RWPE2 (cell line): ENCODE results near the gene DTX3L.

Experiments
- ATAC-seq: fragments of 200-7000 bp; cut with Tn5 transposase; 3 replicates; pipeline ENCODE4 v1.9.1; 2021; ENCODE audit warnings: low read depth
- DNase-seq: peaks from one replicate; pipeline ENCODE4 v3.0.0-alpha.2; 2020; ENCODE audit warnings: low spot score
- H3K27ac ChIP-seq: fragments of 450-650 bp; 2 replicates; pipeline ENCODE4 v1.5.1; 2017; ENCODE audit warnings: mild to moderate bottlenecking; ENCODE audit not compliant: poor library complexity, severe bottlenecking
- H3K27me3 ChIP-seq: fragments of 250-450 bp; sonication (Bioruptor Pico); 2 replicates; pipeline ENCODE4 v1.5.1; 2021; ENCODE audit warnings: mild to moderate bottlenecking, moderate library complexity; ENCODE audit not compliant: insufficient read depth, poor library complexity, severe bottlenecking
- H3K36me3 ChIP-seq: fragments of 250-450 bp; sonication (Bioruptor Pico); 2 replicates; pipeline ENCODE4 v1.5.1; 2020; ENCODE audit warnings: low read depth, mild to moderate bottlenecking, moderate library complexity
- H3K4me1 ChIP-seq: fragments of 250-450 bp; sonication (Bioruptor Pico); 2 replicates; pipeline ENCODE4 v1.5.1; 2021; ENCODE audit warnings: mild to moderate bottlenecking, moderate library complexity; ENCODE audit not compliant: insufficient read depth, poor library complexity, severe bottlenecking
- H3K4me3 ChIP-seq: fragments of 250-450 bp; sonication (Bioruptor Pico); 2 replicates; pipeline ENCODE4 v1.5.1; 2021; ENCODE audit warnings: mild to moderate bottlenecking, moderate library complexity; ENCODE audit not compliant: severe bottlenecking
- H3K9me3 ChIP-seq: fragments of 250-450 bp; sonication (Bioruptor Pico); 2 replicates; pipeline ENCODE4 v1.5.1; 2021; ENCODE audit warnings: mild to moderate bottlenecking, moderate library complexity; ENCODE audit not compliant: severe bottlenecking
- CTCF ChIP-seq: fragments of 450-650 bp; IDR thresholded peaks from one replicate; pipeline ENCODE4 v1.5.1; 2017; ENCODE audit warnings: mild to moderate bottlenecking, moderate library complexity; ENCODE audit not compliant: poor library complexity, severe bottlenecking

The DTX3L gene

GRCh38 chr3:122548076-122548475 lies 16.1 kb upstream of the DTX3L start:
- no peak for TF ChIP-seq CTCF
- ATAC-seq (no peak), DNase-seq (no peak)
- no peaks in the 10 kb centered on the region for H3K27me3 ChIP-seq
- H3K27ac ChIP-seq, result no peak overlapping the region
- no peak overlapping the region for H3K4me3 ChIP-seq
- peaks cover 20% of the 10 kb centered on the region for H3K36me3 ChIP-seq
- no peaks in the 10 kb centered on the region for H3K9me3 ChIP-seq
- no peaks in the 10 kb centered on the region for H3K4me1 ChIP-seq

DNA sequence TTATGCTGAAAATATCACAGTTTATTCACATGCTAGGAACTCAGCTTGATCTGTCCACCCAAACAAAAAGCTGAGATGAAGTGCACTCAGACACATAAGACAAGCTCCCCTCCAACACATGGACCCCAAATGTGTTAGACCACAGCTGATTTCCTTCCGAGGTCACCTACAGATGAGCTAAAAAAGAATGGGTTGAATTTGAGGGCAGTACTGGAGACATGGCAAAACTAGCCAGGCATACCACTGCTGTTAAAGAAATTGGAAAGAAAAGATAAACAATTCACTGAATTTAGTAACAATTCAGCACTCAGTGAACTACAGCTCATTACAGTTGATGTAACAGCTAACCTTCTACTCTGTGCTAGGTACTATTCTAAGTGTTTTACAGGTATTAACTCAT lies 15.5 kb upstream of the DTX3L start:
- ATAC-seq (no peak), DNase-seq (no peak)
- H3K4me3 ChIP-seq, result no peak overlapping the region
- no peak overlapping the region for H3K27ac ChIP-seq
- no peaks in the 10 kb centered on the region for H3K9me3 ChIP-seq
- H3K27me3 ChIP-seq, result no peaks in the 10 kb centered on the region
- H3K36me3 ChIP-seq, result peaks cover 24% of the 10 kb centered on the region
- no peaks in the 10 kb centered on the region for H3K4me1 ChIP-seq
- no peak for TF ChIP-seq CTCF

GRCh38 chr3:122553171-122553570 lies 11.0 kb upstream of the DTX3L start:
- H3K36me3 ChIP-seq, result peaks cover 45% of the 10 kb centered on the region
- no peaks in the 10 kb centered on the region for H3K4me1 ChIP-seq
- no peaks in the 10 kb centered on the region for H3K9me3 ChIP-seq
- no peaks in the 10 kb centered on the region for H3K27me3 ChIP-seq
- TF ChIP-seq CTCF, result no peak
- ATAC-seq (no peak), DNase-seq (no peak)
- no peak overlapping the region for H3K4me3 ChIP-seq
- H3K27ac ChIP-seq, result no peak overlapping the region

GRCh38 chr3:122555275-122556071 lies 8.7 kb upstream of the DTX3L start:
- DNase-seq (no peak), ATAC-seq (peak; percentile 71; the same call in 2 of the 3 replicates)
- Histone ChIP-seq H3K4me1 (no peaks in the 10 kb centered on the region), H3K9me3 (no peaks in the 10 kb centered on the region), H3K4me3 (no peak overlapping the region), H3K27ac (no peak overlapping the region), H3K36me3 (peaks cover 62% of the 10 kb centered on the region), H3K27me3 (no peaks in the 10 kb centered on the region)
- no peak for TF ChIP-seq CTCF

DNA sequence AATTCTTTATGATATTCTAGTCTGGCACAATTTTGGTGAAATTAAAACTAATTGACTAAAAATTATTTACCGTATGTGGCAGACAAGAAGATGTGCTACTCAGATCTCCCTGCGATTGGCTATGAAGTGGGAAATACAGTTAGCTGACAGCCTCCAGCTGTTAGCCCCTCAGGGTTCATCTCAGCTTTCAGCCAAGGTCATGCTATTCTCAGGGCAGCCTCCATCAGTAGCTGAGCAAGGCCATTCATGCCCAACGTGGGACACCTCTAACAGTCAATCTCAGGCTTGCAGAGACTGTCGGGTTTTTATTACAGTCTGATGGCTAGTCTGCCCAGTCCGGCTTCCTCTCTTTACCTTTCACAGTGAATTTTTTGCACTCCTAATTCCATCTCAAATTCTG lies 6.8 kb upstream of the DTX3L start:
- Histone ChIP-seq H3K36me3 (peaks cover 57% of the 10 kb centered on the region), H3K9me3 (no peaks in the 10 kb centered on the region), H3K4me1 (no peaks in the 10 kb centered on the region), H3K27ac (no peak overlapping the region), H3K27me3 (no peaks in the 10 kb centered on the region), H3K4me3 (no peak overlapping the region)
- TF ChIP-seq CTCF, result no peak
- ATAC-seq, result no peak
- no peak for DNase-seq
